ENCODE results near the gene ARL3. TPM values are rescaled to one million over a fixed set of nuclear protein-coding genes. Genes with fewer than 3 reads are reported as not detected.

The ARL3 gene
- total RNA-seq, 1 experiment from 2014 or later: 13.3 TPM

- ChIA-PET RAD21 (ENCODE audit: low non-redundant PET in 1 of 2, low total read pairs in 2 of 2, uncharacterized antibody in 2 of 2, unreplicated experiment in 2 of 2) (no interaction called here), POLR2A (interaction anchor here (1.8 kb wide), 1 partner anchor 38 kb away, joined by 5 read pairs; the partner anchor contains the start of genes ARL3 and SFXN2), CTCF (no interaction called here)
- TF ChIP-seq SIN3A (IDR thresholded peaks at IDR 0.05; ENCODE audit: low read depth): no peak
- no peak for TF ChIP-seq ZBTB33 (IDR thresholded peaks at IDR 0.05; ENCODE audit: extremely low read depth, insufficient replicate concordance, low read length)
- no peak for TF ChIP-seq SP1 (IDR thresholded peaks at IDR 0.05; ENCODE audit: low read depth)
- TF ChIP-seq RAD21 (IDR thresholded peaks at IDR 0.05; ENCODE audit: low read depth): no peak
- TF ChIP-seq ELF1 (IDR thresholded peaks at IDR 0.05; ENCODE audit: borderline replicate concordance, low read depth): no peak
- TF ChIP-seq ZNF274 (IDR thresholded peaks at IDR 0.05; ENCODE audit: low read depth, low read length): no peak
- TF ChIP-seq YY1 (IDR thresholded peaks at IDR 0.05; ENCODE audit: extremely low read depth, insufficient replicate concordance, low read depth, low read length): no peak
- TF ChIP-seq MAX (IDR thresholded peaks at IDR 0.05): no peak
- TF ChIP-seq EZH2phosphoT487 (IDR thresholded peaks at IDR 0.05; ENCODE audit: borderline replicate concordance): no peak
- no peak for TF ChIP-seq CBX3 (IDR thresholded peaks at IDR 0.05; ENCODE audit: low read depth)
- no peak for TF ChIP-seq REST (IDR thresholded peaks at IDR 0.05; ENCODE audit: low read depth)
- no peak for TF ChIP-seq ZFX (IDR thresholded peaks at IDR 0.05)
- no peak for TF ChIP-seq POLR2AphosphoS5 (IDR thresholded peaks at IDR 0.05; ENCODE audit: low read depth, low read length)
- no peaks in the 10 kb centered on the region for H3K9me3 ChIP-seq (ENCODE audit: control insufficient read depth in 1 of 2, insufficient read depth in 1 of 2, low read depth in 1 of 2, low read length in 2 of 2)
- H3K27me3 ChIP-seq (ENCODE audit: insufficient read depth, low read length): no peaks in the 10 kb centered on the region
- H3K9me2 ChIP-seq (ENCODE audit: insufficient read depth): no peaks in the 10 kb centered on the region
- peaks cover 5 to 10% of the 10 kb centered on the region in 2 experiments; a peak in 3 of 4 replicates for H3K4me1 ChIP-seq (ENCODE audit: control insufficient read depth in 1 of 2, insufficient read depth in 2 of 2, low read length in 2 of 2)
- no peaks in the 10 kb centered on the region for H3K79me2 ChIP-seq (ENCODE audit: insufficient read depth, low read length)
- no peak overlapping the region for H2AFZ ChIP-seq (ENCODE audit: low read depth, low read length, poor library complexity, severe bottlenecking)
- H3K27ac ChIP-seq (ENCODE audit: low read depth, low read length): no peak overlapping the region
- ATAC-seq (no peak), DNase-seq (ENCODE audit: low read depth, low spot score) (no peak)
- intact Hi-C loops (cut with micrococcal nuclease): no loop called here
- H3K36me3 ChIP-seq (ENCODE audit: control insufficient read depth in 1 of 2, insufficient read depth in 2 of 2, low read length in 2 of 2): no peaks in the 10 kb centered on the region; a peak in 1 of 4 replicates
- H3K4me3 ChIP-seq (replicated peaks in 1 of 2; ENCODE audit: low read depth in 1 of 2, low read length in 2 of 2): no peak overlapping the region
- no TSS peak for BruUV-seq (replicated peaks)
- no peak overlapping the region for H3K4me2 ChIP-seq (ENCODE audit: low read length)
- no peak overlapping the region for H3K9ac ChIP-seq (ENCODE audit: low read length)
- H4K20me1 ChIP-seq (ENCODE audit: insufficient read depth): no peaks in the 10 kb centered on the region
These were observed 37.5 kb downstream of the ARL3 start for GRCh38 chr10:102676534-102677315.

All from HCT116 (cell line).